Neuron (in vitro differentiated cells): Measurements from ENCODE around the gene RGS2.

Source experiments
- H2AFZ ChIP-seq: one replicate; pipeline ENCODE4 v1.6.1; 2013; ENCODE audit warnings: low read depth, mild to moderate bottlenecking, inconsistent platforms, low read length, moderate library complexity
- H3K27me3 ChIP-seq: one replicate; pipeline ENCODE4 v1.6.1; 2013; ENCODE audit warnings: low read length; ENCODE audit not compliant: insufficient read depth
- H3K36me3 ChIP-seq: one replicate; pipeline ENCODE4 v1.6.1; 2013; ENCODE audit warnings: low read length; ENCODE audit not compliant: insufficient read depth
- H3K4me1 ChIP-seq: one replicate; pipeline ENCODE4 v1.6.1; 2013; ENCODE audit warnings: low read length; ENCODE audit not compliant: insufficient read depth
- H3K4me3 ChIP-seq: 2 replicates; pipeline ENCODE4 v1.5.1; 2013; ENCODE audit warnings: mild to moderate bottlenecking, low read length, moderate library complexity
- H3K9me3 ChIP-seq: one replicate; pipeline ENCODE4 v1.6.1; 2013; ENCODE audit warnings: low read length

The RGS2 gene

DNA sequence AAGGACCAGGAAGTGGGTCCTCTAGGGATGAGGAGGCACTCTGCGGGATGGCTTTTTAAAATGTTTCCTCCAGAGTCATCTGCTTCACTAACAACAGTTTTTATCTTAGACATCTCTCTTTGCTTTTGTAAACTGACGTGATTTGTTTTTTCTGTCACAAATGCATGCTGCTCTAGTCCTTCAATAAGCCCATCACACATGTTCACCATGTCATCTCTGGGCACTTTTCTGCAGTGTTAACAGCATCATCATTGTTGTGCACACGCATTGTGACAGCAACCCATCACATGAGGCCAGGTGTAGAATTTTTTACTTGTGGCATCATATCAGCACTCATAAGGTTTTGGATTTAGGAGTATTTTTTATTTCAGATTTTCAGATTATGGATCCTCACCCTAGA is 12.5 kb downstream of the RGS2 start:
- Histone ChIP-seq H3K4me3 (no peak overlapping the region), H3K9me3 (no peaks in the 10 kb centered on the region), H3K27me3 (no peaks in the 10 kb centered on the region), H3K4me1 (peaks cover 2% of the 10 kb centered on the region), H3K36me3 (no peaks in the 10 kb centered on the region), H2AFZ (no peak overlapping the region)

DNA sequence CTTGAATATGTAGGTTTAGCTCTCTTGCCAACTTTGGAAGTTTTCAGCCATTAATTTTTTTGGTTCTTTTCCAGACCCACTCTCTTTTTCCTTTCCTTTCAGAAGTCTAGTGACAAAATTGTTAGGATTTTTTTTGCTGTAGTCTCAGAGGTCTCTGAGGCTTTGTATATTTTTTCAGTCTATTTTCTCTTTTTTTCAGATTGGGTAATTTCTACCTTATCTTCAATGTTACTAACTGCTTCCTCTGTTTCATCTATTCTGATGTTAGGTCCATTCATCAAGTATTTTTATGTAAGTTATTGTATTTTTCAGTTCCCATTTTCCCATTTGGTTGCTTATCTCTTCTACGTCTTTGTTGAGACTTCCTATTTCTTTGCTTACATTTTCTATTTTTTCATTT is 15.7 kb downstream of the RGS2 start:
- Histone ChIP-seq H3K4me1 (peaks cover 14% of the 10 kb centered on the region), H3K9me3 (no peaks in the 10 kb centered on the region), H3K36me3 (no peaks in the 10 kb centered on the region), H2AFZ (no peak overlapping the region), H3K4me3 (no peak overlapping the region), H3K27me3 (no peaks in the 10 kb centered on the region)

DNA sequence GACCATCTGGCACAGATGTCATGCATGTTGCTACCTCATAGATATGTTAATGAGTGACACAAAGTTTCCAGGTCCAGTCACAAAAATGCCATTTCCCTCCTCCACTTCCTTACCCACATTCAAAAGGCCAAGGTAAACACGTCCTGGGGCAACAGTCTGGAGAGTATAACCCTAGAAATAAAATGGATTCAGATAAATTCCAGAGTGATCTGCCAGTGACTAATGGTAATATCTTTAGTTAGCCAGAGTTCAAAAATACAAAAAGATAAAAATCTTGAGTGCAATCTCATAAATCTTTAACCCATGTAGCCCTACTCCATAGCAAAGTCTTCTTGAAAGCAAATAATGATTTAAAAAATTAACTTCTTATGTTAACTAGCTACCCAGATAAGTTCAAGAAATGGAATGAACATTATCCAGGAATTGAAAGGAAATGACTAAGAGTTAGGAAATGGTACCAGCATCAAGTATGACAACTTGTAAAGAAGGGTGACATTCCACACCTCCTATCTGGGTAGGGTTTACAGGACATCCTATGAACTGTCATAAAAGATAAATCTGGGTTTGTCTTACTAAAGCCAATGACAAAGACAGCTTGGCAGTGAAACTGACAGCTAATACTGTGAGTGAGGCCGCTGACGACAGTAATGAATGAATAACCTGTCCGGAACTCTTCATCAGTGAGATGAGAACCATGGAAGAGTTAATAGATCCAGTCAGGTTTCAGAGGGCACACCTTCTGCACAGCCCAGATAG is 18.1 kb downstream of the RGS2 start:
- no peaks in the 10 kb centered on the region for H3K27me3 ChIP-seq
- no peaks in the 10 kb centered on the region for H3K9me3 ChIP-seq
- H3K4me3 ChIP-seq: no peak overlapping the region
- no peaks in the 10 kb centered on the region for H3K36me3 ChIP-seq
- H2AFZ ChIP-seq: no peak overlapping the region
- peaks cover 24% of the 10 kb centered on the region for H3K4me1 ChIP-seq

DNA sequence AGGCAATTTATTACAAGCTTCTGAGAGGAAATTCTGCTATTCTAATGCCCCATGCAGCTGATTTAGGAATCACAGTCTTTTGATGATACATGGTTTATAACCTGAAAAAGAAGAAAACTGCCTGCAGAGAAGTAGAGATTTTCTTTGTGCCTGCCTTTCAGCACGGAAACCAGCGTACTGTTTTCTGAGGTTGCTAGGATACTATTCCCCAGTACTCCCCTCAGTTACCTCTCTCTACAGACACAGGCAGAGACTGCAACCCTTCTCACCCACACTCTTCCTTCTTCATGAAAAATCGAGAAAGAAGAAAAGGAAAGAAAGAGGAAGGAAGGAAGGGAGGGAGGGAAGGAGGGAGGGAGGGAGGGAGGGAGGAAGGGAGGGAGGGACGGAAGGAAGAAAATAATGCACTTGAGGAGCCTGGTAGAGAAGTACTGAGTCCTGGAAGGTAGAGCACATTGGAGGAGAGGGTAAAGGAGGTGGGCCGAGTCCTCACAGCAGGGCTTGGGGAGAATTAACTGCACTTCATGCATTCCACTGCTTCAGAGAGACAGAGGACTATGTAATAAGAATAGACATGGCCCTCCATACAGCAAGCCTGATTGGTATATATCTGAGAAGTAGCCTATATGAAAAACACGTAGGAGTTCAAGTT is 21.9 kb downstream of the RGS2 start:
- Histone ChIP-seq H3K27me3 (no peaks in the 10 kb centered on the region), H3K4me1 (peaks cover 34% of the 10 kb centered on the region), H3K36me3 (no peaks in the 10 kb centered on the region), H3K4me3 (peak overlapping the region; percentile 8), H2AFZ (no peak overlapping the region), H3K9me3 (no peaks in the 10 kb centered on the region)

DNA sequence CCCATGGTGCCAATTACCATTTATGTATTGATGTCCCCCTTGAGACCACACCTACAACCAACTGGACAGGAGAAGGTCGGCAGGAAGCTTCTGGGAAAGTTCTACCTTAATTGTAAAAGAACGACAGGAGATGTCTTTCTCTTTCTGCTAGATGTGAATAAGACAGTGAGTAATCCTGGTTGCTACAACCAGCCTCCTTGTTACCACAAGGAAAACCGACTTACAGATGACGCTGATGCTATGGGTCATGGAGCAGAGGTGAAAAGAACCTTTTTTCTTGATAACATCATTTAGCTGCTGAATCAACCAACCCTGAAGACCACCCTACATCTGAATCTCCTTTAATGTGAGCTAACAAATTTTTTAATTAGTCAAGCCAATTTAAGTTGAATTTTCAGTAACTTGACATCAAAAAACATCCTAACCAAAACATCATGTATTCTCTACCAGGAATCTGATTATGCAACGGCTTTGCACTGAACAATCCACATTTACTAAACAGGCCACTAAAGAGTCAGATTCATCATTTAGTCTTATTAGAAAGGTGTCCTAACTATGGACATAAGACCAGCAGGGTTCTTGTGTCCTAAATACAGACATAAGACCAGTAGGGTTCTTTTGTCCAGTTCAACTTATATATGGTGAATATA is 23.0 kb downstream of the RGS2 start:
- Histone ChIP-seq H3K4me1 (peaks cover 26% of the 10 kb centered on the region), H3K36me3 (no peaks in the 10 kb centered on the region), H3K9me3 (no peaks in the 10 kb centered on the region), H3K4me3 (no peak overlapping the region), H2AFZ (no peak overlapping the region), H3K27me3 (no peaks in the 10 kb centered on the region)

DNA sequence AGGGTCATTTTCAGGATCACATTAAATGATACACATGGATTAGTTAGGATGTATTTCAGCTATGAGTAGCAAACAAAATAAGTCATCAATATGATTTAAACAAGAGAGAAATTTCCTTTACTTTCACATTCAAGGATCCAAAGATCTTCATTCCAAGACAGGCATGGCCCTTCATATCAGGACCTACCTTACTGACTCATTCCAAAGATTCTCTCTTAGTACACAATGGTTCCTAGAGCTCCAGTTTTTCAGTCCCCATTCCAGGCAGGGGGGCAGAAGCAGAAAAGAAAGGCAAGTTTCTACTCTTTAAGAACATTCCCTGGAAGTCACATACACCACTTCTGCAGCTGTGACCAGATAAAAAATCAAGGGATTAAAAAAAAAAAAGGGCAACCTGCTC is 23.7 kb downstream of the RGS2 start:
- Histone ChIP-seq H3K36me3 (no peaks in the 10 kb centered on the region), H3K9me3 (no peaks in the 10 kb centered on the region), H3K4me1 (peaks cover 22% of the 10 kb centered on the region), H2AFZ (no peak overlapping the region), H3K4me3 (no peak overlapping the region), H3K27me3 (no peaks in the 10 kb centered on the region)

DNA sequence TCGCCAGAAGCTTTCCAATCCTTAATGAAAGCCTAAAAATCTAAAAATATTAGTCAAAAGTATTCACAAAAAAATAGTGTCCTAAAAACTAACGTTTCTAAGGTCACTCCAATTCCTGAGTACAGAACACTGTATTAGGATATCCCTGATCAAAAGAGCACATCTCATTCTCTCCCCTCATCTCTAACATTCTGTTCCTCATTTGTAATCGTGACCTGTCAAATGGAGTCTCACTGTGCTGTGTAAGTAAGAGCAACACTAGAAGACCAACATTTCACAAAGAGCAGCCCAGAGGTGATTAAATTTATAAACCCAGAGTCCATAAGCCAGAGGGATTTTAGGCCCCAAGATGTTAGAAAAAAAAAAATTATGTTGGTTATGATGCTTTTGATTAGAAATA is 26.3 kb downstream of the RGS2 start:
- H3K9me3 ChIP-seq: no peaks in the 10 kb centered on the region
- H3K4me1 ChIP-seq: peaks cover 20% of the 10 kb centered on the region
- no peak overlapping the region for H3K4me3 ChIP-seq
- H2AFZ ChIP-seq: no peak overlapping the region
- H3K27me3 ChIP-seq: no peaks in the 10 kb centered on the region
- no peaks in the 10 kb centered on the region for H3K36me3 ChIP-seq

DNA sequence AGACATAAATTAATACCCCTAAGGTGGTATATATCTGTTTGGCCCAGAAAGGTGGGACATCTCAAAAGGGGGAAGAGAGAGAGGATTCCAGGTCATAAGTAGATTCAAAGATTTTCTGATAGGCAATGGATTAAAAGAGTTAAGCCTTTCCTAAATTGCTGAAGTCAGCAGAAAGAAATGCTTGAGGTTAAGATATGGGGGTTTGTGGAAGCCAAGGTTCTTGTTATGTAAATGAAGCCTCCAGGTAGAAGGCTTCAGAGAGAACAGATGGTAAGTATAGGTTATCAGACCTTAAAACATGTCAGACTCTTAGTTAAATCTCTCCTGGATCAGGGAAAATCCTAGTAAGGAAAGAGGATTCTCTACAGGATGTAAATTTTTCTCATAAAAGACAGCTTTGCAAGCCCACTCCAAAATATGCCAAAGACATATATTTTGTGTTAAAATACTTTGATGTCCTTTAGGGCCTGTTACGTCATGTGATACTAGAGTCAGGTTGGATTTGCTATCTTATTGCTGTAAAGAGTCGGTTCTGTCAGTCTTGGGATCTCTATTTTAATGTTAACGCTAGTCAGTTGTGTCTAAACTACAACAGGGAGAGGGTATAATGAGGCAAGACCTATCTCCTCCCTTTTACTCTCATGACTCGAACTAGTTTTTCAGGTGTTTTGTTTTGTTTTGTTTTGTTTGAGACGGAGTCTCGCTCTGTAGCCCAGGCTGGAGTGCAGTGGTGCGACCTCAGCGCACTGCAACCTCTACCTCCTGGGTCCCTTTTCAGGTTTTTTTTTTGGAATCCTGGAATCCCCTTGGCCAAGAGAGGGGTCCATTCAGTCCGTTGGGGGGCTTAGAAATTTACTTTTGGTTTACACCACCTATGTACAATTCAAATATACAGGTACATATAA is 30.6 kb downstream of the RGS2 start:
- Histone ChIP-seq H2AFZ (no peak overlapping the region), H3K4me1 (peaks cover 10% of the 10 kb centered on the region), H3K27me3 (no peaks in the 10 kb centered on the region), H3K4me3 (no peak overlapping the region), H3K36me3 (no peaks in the 10 kb centered on the region), H3K9me3 (no peaks in the 10 kb centered on the region)

DNA sequence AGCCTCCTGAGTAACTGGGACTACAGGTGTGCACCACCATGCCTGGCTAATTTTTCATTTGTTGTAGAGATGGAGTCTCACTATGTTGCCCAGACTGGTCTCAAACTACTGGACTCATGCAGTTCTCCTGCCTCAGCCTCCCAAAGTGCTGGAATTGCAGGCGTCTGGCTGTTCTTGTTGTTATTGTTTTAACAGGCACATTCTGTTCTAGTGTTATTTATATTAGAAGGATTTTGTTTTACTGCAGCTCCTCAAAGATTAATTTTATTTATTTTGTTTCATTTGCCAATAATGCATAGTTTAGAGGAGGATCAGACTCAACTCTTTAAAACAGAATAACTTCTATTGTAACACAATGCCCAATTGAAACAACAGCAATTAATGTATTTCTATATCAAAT is 35.5 kb downstream of the RGS2 start:
- H3K9me3 ChIP-seq: no peaks in the 10 kb centered on the region
- H2AFZ ChIP-seq: no peak overlapping the region
- H3K36me3 ChIP-seq: no peaks in the 10 kb centered on the region
- H3K4me3 ChIP-seq: no peak overlapping the region
- no peaks in the 10 kb centered on the region for H3K4me1 ChIP-seq
- H3K27me3 ChIP-seq: no peaks in the 10 kb centered on the region

DNA sequence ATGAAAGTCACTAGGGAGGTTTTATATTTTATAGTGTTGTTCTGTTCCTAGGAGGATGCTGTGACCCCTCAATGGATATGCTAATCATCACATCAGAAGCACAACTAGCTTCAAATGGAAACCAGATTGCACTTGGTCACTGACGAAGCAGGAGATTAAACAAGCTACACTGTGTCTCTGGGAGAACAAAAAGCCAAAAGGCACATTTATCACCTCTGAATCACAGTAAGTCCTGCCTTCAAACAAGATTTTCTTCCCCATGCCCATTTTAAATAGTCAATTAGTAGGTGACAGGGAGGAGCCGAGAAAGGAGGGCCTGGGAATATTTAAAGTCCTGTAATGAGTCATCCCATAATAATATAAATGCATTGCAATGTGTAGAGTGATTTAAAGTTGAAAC is 38.1 kb downstream of the RGS2 start:
- H3K27me3 ChIP-seq: no peaks in the 10 kb centered on the region
- H3K36me3 ChIP-seq: no peaks in the 10 kb centered on the region
- no peak overlapping the region for H2AFZ ChIP-seq
- no peak overlapping the region for H3K4me3 ChIP-seq
- no peaks in the 10 kb centered on the region for H3K4me1 ChIP-seq
- H3K9me3 ChIP-seq: no peaks in the 10 kb centered on the region

DNA sequence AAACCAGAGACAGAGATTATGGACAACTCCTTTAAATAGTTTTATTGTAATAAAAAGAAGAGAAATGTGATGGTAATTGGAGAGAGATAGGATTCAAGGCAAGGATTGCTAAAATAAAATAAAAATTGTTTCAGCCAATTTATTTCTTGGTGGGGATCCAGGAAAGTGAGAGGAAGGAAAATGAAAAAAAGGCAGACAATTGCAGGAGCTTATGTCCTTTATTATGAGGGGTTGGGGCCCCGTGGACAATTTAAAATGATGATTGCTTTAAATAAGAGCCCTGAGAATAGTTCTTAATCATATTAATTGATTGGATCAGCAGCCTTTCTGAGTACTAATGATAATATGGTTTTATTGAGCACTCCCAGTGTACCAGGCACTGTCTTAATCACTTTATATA is 40.2 kb downstream of the RGS2 start:
- Histone ChIP-seq H3K4me1 (no peaks in the 10 kb centered on the region), H3K36me3 (no peaks in the 10 kb centered on the region), H3K9me3 (no peaks in the 10 kb centered on the region), H3K27me3 (no peaks in the 10 kb centered on the region), H2AFZ (no peak overlapping the region), H3K4me3 (no peak overlapping the region)

DNA sequence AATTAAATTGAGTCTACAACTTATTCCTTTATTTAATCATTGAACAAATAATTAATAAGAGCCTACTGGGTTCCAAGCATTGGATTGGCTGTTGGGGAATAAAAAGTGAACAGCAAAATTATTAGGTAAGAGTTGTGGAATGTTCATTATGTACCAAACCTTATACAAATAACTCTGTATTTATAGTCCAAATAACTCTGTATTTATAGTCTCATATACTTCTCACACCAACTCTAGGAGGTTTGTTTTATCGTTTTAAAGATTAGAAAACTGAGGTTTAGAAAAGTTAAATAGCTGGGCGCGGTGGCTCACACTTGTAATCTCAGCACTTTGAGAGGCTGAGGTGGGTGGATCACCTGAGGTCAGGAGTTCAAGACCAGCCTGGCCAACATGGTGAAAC is 40.6 kb downstream of the RGS2 start:
- H3K4me1 ChIP-seq: no peaks in the 10 kb centered on the region
- no peak overlapping the region for H3K4me3 ChIP-seq
- no peaks in the 10 kb centered on the region for H3K36me3 ChIP-seq
- no peak overlapping the region for H2AFZ ChIP-seq
- no peaks in the 10 kb centered on the region for H3K27me3 ChIP-seq
- H3K9me3 ChIP-seq: no peaks in the 10 kb centered on the region
